ENCODE data around the gene L1TD1. TPM values are rescaled to one million over a fixed set of nuclear protein-coding genes. Genes with fewer than 3 reads are reported as not detected.

The L1TD1 gene
- total and polyA plus RNA-seq, 2 of the 13 experiments (the other 11 are each of a cell fraction or from before 2014, with no cell fraction given): not detected

DNA sequence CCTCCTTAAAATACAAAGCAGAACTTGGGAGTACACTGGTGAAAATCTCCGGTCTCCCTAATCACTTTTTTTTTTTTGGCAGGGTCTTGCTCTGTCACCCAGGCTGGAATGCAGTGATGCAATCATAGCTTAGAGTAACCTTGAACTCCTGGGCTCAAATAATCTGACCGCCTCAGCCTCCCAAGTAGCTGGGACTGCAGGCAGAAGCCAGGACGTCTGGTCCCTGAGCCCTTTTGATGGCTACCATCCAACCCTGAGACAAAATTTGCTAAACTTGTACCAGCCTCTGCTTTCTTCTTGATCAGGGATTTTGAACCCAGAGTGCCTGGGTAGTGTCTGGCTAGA is 4.1 kb downstream of the L1TD1 start (continued):
- TF ChIP-seq ZNF10 (CRISPR knock-in tag; IDR thresholded peaks at IDR 0.05; ENCODE audit: borderline replicate concordance, low read depth) (no peak), KAT7 (CRISPR knock-in tag; IDR thresholded peaks at IDR 0.05; ENCODE audit: borderline replicate concordance) (no peak), ETV5 (CRISPR knock-in tag; IDR thresholded peaks at IDR 0.05; ENCODE audit: borderline replicate concordance) (no peak; the same call in 1 of the 2 replicates), ZMAT5 (CRISPR knock-in tag; IDR thresholded peaks at IDR 0.05; ENCODE audit: borderline replicate concordance, low read depth) (no peak), RXRA (CRISPR knock-in tag; IDR thresholded peaks at IDR 0.05) (peak; percentile 66; the same call in 1 of the 2 replicates), BORCS8-MEF2B (CRISPR knock-in tag; IDR thresholded peaks at IDR 0.05) (no peak), ZNF280B (CRISPR knock-in tag; IDR thresholded peaks at IDR 0.05; ENCODE audit: borderline replicate concordance) (no peak), TEF (CRISPR knock-in tag; IDR thresholded peaks at IDR 0.05) (no peak), NFE2 (CRISPR knock-in tag; IDR thresholded peaks at IDR 0.05) (no peak), ZBTB4 (CRISPR knock-in tag; IDR thresholded peaks at IDR 0.05; ENCODE audit: borderline replicate concordance) (no peak), ZNF775 (CRISPR knock-in tag; IDR thresholded peaks at IDR 0.05; ENCODE audit: borderline replicate concordance) (no peak), DPF2 (CRISPR knock-in tag; IDR thresholded peaks at IDR 0.05; ENCODE audit: borderline replicate concordance, low read depth) (peak; percentile 70; the same call in 1 of the 2 replicates)
- TF ChIP-seq, protein P1, sequence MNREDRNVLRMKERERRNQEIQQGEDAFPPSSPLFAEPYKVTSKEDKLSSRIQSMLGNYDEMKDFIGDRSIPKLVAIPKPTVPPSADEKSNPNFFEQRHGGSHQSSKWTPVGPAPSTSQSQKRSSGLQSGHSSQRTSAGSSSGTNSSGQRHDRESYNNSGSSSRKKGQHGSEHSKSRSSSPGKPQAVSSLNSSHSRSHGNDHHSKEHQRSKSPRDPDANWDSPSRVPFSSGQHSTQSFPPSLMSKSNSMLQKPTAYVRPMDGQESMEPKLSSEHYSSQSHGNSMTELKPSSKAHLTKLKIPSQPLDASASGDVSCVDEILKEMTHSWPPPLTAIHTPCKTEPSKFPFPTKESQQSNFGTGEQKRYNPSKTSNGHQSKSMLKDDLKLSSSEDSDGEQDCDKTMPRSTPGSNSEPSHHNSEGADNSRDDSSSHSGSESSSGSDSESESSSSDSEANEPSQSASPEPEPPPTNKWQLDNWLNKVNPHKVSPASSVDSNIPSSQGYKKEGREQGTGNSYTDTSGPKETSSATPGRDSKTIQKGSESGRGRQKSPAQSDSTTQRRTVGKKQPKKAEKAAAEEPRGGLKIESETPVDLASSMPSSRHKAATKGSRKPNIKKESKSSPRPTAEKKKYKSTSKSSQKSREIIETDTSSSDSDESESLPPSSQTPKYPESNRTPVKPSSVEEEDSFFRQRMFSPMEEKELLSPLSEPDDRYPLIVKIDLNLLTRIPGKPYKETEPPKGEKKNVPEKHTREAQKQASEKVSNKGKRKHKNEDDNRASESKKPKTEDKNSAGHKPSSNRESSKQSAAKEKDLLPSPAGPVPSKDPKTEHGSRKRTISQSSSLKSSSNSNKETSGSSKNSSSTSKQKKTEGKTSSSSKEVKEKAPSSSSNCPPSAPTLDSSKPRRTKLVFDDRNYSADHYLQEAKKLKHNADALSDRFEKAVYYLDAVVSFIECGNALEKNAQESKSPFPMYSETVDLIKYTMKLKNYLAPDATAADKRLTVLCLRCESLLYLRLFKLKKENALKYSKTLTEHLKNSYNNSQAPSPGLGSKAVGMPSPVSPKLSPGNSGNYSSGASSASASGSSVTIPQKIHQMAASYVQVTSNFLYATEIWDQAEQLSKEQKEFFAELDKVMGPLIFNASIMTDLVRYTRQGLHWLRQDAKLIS (CRISPR knock-in tag; IDR thresholded peaks at IDR 0.05): no peak
- TF ChIP-seq, protein P2, sequence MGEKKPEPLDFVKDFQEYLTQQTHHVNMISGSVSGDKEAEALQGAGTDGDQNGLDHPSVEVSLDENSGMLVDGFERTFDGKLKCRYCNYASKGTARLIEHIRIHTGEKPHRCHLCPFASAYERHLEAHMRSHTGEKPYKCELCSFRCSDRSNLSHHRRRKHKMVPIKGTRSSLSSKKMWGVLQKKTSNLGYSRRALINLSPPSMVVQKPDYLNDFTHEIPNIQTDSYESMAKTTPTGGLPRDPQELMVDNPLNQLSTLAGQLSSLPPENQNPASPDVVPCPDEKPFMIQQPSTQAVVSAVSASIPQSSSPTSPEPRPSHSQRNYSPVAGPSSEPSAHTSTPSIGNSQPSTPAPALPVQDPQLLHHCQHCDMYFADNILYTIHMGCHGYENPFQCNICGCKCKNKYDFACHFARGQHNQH (CRISPR knock-in tag; IDR thresholded peaks at IDR 0.05): 0 out of 2 replicates have a peak, but pooled peaks have one; percentile 30
- TF ChIP-seq, protein P3, sequence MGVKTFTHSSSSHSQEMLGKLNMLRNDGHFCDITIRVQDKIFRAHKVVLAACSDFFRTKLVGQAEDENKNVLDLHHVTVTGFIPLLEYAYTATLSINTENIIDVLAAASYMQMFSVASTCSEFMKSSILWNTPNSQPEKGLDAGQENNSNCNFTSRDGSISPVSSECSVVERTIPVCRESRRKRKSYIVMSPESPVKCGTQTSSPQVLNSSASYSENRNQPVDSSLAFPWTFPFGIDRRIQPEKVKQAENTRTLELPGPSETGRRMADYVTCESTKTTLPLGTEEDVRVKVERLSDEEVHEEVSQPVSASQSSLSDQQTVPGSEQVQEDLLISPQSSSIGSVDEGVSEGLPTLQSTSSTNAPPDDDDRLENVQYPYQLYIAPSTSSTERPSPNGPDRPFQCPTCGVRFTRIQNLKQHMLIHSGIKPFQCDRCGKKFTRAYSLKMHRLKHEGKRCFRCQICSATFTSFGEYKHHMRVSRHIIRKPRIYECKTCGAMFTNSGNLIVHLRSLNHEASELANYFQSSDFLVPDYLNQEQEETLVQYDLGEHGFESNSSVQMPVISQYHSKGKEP (CRISPR knock-in tag; IDR thresholded peaks at IDR 0.05): no peak
- TF ChIP-seq, protein P4, sequence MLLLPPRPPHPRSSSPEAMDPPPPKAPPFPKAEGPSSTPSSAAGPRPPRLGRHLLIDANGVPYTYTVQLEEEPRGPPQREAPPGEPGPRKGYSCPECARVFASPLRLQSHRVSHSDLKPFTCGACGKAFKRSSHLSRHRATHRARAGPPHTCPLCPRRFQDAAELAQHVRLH (CRISPR knock-in tag; IDR thresholded peaks at IDR 0.05; ENCODE audit: borderline replicate concordance, low read depth): no peak
